GM08714 (cell line): ENCODE data around the gene SLC22A16.
"Not testable (repeated sequence)": the region's sequence is repeated elsewhere in the genome, so short reads cannot be mapped to it uniquely, and the experiment has no call there.

Experiments used
- H3K4me3 ChIP-seq: fragments of 200-500 bp; sonication (Bioruptor generic); 2 replicates; pipeline ENCODE4 v1.5.1; 2014; ENCODE audit warnings: mild to moderate bottlenecking, low read length, inconsistent platforms
- ZNF274 ChIP-seq: IDR thresholded peaks from 2 replicates; pipeline ENCODE4 v1.6.1; 2012; ENCODE audit warnings: mild to moderate bottlenecking, low read depth, low read length

Gene SLC22A16

GRCh38 chr6:110509617-110510241 is 33.3 kb upstream of the SLC22A16 start:
- TF ChIP-seq ZNF274: no peak
- no peak overlapping the region for H3K4me3 ChIP-seq

- H3K4me3 ChIP-seq: not testable (repeated sequence)
Observed at GRCh38 chr6:110504891-110505290, 28.5 kb upstream of the SLC22A16 start.

GRCh38 chr6:110495949-110496348 is 19.5 kb upstream of the SLC22A16 start:
- TF ChIP-seq ZNF274: no peak
- H3K4me3 ChIP-seq: no peak overlapping the region

- H3K4me3 ChIP-seq: no peak overlapping the region
- no peak for TF ChIP-seq ZNF274
Observed at GRCh38 chr6:110493253-110493800, 16.9 kb upstream of the SLC22A16 start.

- no peak overlapping the region for H3K4me3 ChIP-seq
- no peak for TF ChIP-seq ZNF274
Observed at GRCh38 chr6:110492584-110492983, 16.2 kb upstream of the SLC22A16 start.

- H3K4me3 ChIP-seq: no peak overlapping the region
- no peak for TF ChIP-seq ZNF274
Observed at GRCh38 chr6:110491644-110492317, 15.4 kb upstream of the SLC22A16 start.

- no peak overlapping the region for H3K4me3 ChIP-seq
- TF ChIP-seq ZNF274: no peak
Observed at GRCh38 chr6:110491299-110491643, 14.9 kb upstream of the SLC22A16 start.

GRCh38 chr6:110490110-110490509 is 13.7 kb upstream of the SLC22A16 start:
- no peak overlapping the region for H3K4me3 ChIP-seq
- TF ChIP-seq ZNF274: no peak

- TF ChIP-seq ZNF274: no peak
- no peak overlapping the region for H3K4me3 ChIP-seq
Observed at GRCh38 chr6:110488606-110489190, 12.3 kb upstream of the SLC22A16 start.

- not testable (repeated sequence) for H3K4me3 ChIP-seq
Observed at GRCh38 chr6:110487968-110488381, 11.6 kb upstream of the SLC22A16 start.

GRCh38 chr6:110486756-110487155 is 10.3 kb upstream of the SLC22A16 start:
- H3K4me3 ChIP-seq: no peak overlapping the region
- no peak for TF ChIP-seq ZNF274

- TF ChIP-seq ZNF274: no peak
- H3K4me3 ChIP-seq: no peak overlapping the region
Observed at GRCh38 chr6:110485491-110485890, 9.1 kb upstream of the SLC22A16 start.

GRCh38 chr6:110484321-110484720 is 7.9 kb upstream of the SLC22A16 start:
- H3K4me3 ChIP-seq: no peak overlapping the region
- no peak for TF ChIP-seq ZNF274

GRCh38 chr6:110482774-110483400 is 6.5 kb upstream of the SLC22A16 start:
- TF ChIP-seq ZNF274: no peak
- H3K4me3 ChIP-seq: no peak overlapping the region

- TF ChIP-seq ZNF274: no peak
- H3K4me3 ChIP-seq: no peak overlapping the region
Observed at GRCh38 chr6:110481081-110481480, 4.7 kb upstream of the SLC22A16 start.
